Osteocyte (in vitro differentiated cells): ENCODE measurements around the gene PPP1R2. TPM values are rescaled to one million over a fixed set of nuclear protein-coding genes. Genes with fewer than 3 reads are reported as not detected.

Experiments used
- DNase-seq: peaks from one replicate; pipeline ENCODE4 v3.0.0; 2021; ENCODE audit warnings: mixed read lengths; ENCODE audit not compliant: unreplicated experiment; ENCODE audit errors: extremely low spot score
- H3K27ac Mint-ChIP-seq: one replicate; pipeline ENCODE4 v1.8.0; 2021; ENCODE audit warnings: mild to moderate bottlenecking, mixed read lengths; ENCODE audit not compliant: unreplicated experiment
- H3K27me3 Mint-ChIP-seq: one replicate; pipeline ENCODE4 v1.8.0; 2021; ENCODE audit warnings: mixed read lengths; ENCODE audit not compliant: unreplicated experiment
- H3K36me3 Mint-ChIP-seq: one replicate; pipeline ENCODE4 v1.8.0; 2021; ENCODE audit warnings: mixed read lengths; ENCODE audit not compliant: unreplicated experiment
- H3K4me1 Mint-ChIP-seq: one replicate; pipeline ENCODE4 v1.8.0; 2021; ENCODE audit warnings: mixed read lengths; ENCODE audit not compliant: unreplicated experiment
- H3K4me3 Mint-ChIP-seq: one replicate; pipeline ENCODE4 v1.8.0; 2021; ENCODE audit warnings: mild to moderate bottlenecking, moderate library complexity, mixed read lengths; ENCODE audit not compliant: unreplicated experiment
- H3K9me3 Mint-ChIP-seq: one replicate; pipeline ENCODE4 v1.8.0; 2021; ENCODE audit warnings: mixed read lengths; ENCODE audit not compliant: unreplicated experiment
- CTCF ChIP-seq: fragments of 200-600 bp; sonication (generic); IDR thresholded peaks from 2 replicates; pipeline ENCODE4 v1.5.0; 2021; ENCODE audit warnings: antibody characterized with exemption, mild to moderate bottlenecking, moderate library complexity
- total RNA-seq: library from RNA; stranded (reverse); gene quantifications from 2 replicates; pipeline ENCODE4 v1.2.1, GENCODE V29; 2021

The PPP1R2 gene
- total RNA-seq, 1 donor from 2014 or later: 42.2 TPM

DNA sequence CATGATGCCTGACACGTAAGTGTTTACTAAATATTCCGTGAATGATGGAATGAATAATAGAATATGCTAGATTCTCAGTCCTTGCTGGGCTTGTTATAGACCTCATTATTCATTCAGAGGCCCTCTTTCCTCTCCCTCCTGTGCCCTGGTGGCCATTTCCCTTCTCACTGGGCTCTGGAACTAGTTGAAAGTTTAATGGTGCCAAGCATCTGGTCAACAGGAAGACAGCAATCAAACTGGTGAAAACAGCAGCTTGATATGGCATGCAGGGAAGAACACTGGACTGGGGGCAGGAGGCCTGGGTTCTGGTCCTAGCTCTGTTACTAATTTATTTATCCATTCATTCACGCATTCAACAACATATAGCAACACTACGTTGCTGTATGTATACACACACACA, 44.3 kb upstream of the PPP1R2 start:
- DNase-seq: no peak
- Mint-ChIP-seq H3K27me3 (peaks cover 7% of the 10 kb centered on the region), H3K27ac (no peak overlapping the region), H3K9me3 (no peaks in the 10 kb centered on the region), H3K4me1 (peaks cover 20% of the 10 kb centered on the region), H3K4me3 (no peak overlapping the region), H3K36me3 (no peaks in the 10 kb centered on the region)
- no peak for TF ChIP-seq CTCF

DNA sequence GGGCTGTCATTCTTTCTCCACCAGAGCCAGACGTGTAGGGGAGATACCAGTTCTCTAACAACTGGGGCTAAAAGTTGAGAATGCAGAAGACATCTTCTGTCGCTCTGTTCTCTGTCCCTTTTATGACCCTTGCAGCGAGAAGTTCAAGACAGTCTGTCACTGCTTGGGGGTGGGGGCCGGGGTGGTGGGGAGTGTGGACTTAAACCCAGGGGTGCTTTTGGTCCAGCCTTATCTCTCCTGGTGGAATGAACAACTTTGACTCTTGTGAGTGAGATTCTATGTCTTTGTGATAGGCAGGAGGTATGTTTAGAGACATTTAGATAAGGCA, 41.4 kb upstream of the PPP1R2 start:
- Mint-ChIP-seq H3K4me3 (no peak overlapping the region), H3K27me3 (peaks cover 2% of the 10 kb centered on the region), H3K36me3 (no peaks in the 10 kb centered on the region), H3K9me3 (no peaks in the 10 kb centered on the region), H3K4me1 (peaks cover 23% of the 10 kb centered on the region), H3K27ac (peak overlapping the region; percentile 49)
- no peak for DNase-seq
- no peak for TF ChIP-seq CTCF

DNA sequence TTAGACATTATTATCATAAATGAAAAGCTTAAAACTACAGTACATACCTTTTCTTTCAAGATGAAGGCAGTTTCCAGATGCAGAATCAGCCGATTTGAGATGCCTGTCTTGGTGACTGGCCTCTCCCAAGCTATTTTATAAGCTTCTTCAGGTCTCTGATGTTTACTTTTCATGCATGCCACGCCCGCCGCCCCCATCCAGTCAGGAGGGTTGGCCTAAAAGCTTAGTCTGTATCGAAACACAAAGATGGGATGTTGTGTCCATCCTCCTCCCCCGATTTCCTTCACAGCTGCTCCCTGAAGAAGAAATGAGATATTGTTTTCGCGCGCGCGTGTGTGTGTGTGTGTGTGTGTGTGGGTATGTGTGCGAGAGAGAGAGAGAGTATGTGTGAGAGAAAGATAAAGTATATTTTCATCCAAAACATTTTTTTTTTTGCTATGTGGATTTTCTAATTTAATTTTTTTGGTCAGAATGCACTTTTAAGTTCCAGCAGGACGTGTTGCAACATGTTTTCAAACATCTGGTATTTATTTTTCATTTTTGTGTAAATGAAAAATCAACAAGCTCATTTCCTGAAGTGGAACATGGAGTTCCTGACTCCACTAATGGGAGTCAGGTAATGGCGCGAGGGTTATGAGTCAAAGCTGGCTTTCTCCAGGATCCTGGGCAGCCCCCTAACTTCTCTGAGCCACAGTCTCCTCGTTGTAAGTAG, 40.9 kb upstream of the PPP1R2 start, which contains the start of gene APOD:
Gene APOD, minus strand, starts transcription at position 110 of the 712 bp plus-strand sequence. CDS start 4,479 bp downstream, outside the sequence.
- H3K27ac Mint-ChIP-seq: peak within 1 kb of the TSS; percentile 49
- H3K4me3 Mint-ChIP-seq: no peak within 1 kb of the TSS
- DNase-seq: no peak
- no peak for TF ChIP-seq CTCF
- H3K4me1 Mint-ChIP-seq: peaks cover 23% of the 10 kb centered on the region
- peaks cover 3% of the 10 kb centered on the region for H3K27me3 Mint-ChIP-seq
- H3K9me3 Mint-ChIP-seq: no peaks in the 10 kb centered on the region
- H3K36me3 Mint-ChIP-seq: no peaks in the 10 kb centered on the region

- H3K27ac Mint-ChIP-seq: no peak overlapping the region
Measured at GRCh38 chr3:195582947-195583346, 39.8 kb upstream of the PPP1R2 start.

More at GRCh38 chr3:195582947-195583346, 39.8 kb upstream of the PPP1R2 start:
- peaks cover 26% of the 10 kb centered on the region for H3K4me1 Mint-ChIP-seq
- TF ChIP-seq CTCF: no peak
- H3K4me3 Mint-ChIP-seq: no peak overlapping the region
- DNase-seq: no peak
- H3K27me3 Mint-ChIP-seq: peaks cover 10% of the 10 kb centered on the region
- H3K9me3 Mint-ChIP-seq: no peaks in the 10 kb centered on the region
- H3K36me3 Mint-ChIP-seq: no peaks in the 10 kb centered on the region
